Measurements from ENCODE around the gene PPP6R2. TPM values are rescaled to one million over a fixed set of nuclear protein-coding genes. Genes with fewer than 3 reads are reported as not detected.
"Not testable (repeated sequence)": the region's sequence is repeated elsewhere in the genome, so short reads cannot be mapped to it uniquely, and the experiment has no call there.

PPP6R2 gene
- total and polyA plus RNA-seq, 12 donors: 34.7 to 51.5 (median 37.7) TPM

GRCh38 chr22:50363166-50363802 lies 20.2 kb downstream of the PPP6R2 start:
- peaks cover 3 to 35% (median 20%) of the 10 kb centered on the region in 9 donors for H3K4me1 ChIP-seq
- WGBS, 2 donors: 90 to 92% methylated on average over 8 of the region's 8 CpGs
- ATAC-seq (no peak), DNase-seq (no peak)
- no peak overlapping the region for H3K4me3 ChIP-seq
- H3K27ac ChIP-seq: no peak overlapping the region
- intact Hi-C loops (cut with DNase I): no loop called here
- H3K27me3 ChIP-seq: no peaks in the 10 kb centered on the region
- peaks cover 0 to 6% (median 0%) of the 10 kb centered on the region in 11 donors for H3K9me3 ChIP-seq
- H3K36me3 ChIP-seq: peaks cover 0 to 40% (median 9%) of the 10 kb centered on the region in 9 donors
- TF ChIP-seq CTCF (IDR thresholded peaks at IDR 0.05): no peak

DNA sequence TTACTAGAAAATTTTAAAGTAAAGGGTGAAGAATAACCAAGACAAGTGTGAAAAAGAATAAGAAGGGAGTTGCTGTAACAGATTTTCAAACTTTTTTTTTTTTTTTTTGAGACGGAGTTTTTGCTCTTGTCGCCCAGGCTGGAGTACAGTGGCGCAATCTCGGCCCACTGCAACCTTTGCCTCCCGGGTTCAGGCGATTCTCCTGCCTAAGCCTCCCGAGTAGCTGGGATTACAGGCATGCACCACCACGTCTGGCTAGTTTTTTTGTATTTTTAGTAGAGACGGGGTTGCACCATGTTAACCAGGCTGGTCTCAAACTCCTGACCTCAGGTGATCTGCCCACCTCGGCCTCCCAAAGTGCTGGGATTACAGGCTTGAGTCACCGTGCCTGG lies 20.7 kb downstream of the PPP6R2 start:
- H3K4me3 ChIP-seq; H3K27me3 ChIP-seq; DNase-seq; ATAC-seq; intact Hi-C loops (cut with DNase I); H3K9me3 ChIP-seq; H3K27ac ChIP-seq: not testable (repeated sequence)
- 94% methylated on average over 11 of the region's 11 CpGs for WGBS, 2 donors
- Histone ChIP-seq H3K4me1 (peaks cover 3 to 35% (median 20%) of the 10 kb centered on the region in 9 donors), H3K36me3 (peaks cover 0 to 44% (median 9%) of the 10 kb centered on the region in 9 donors)

GRCh38 chr22:50367778-50368500 lies 24.8 kb downstream of the PPP6R2 start:
- Histone ChIP-seq H3K27me3 (no peaks in the 10 kb centered on the region), H3K4me3 (no peak overlapping the region), H3K36me3 (peaks cover 0 to 60% (median 10%) of the 10 kb centered on the region in 9 donors), H3K27ac (no peak overlapping the region), H3K4me1 (peaks cover 3 to 20% (median 10%) of the 10 kb centered on the region in 9 donors), H3K9me3 (no peaks in the 10 kb centered on the region)
- WGBS, 2 donors: 94% methylated on average over 27 of the region's 27 CpGs
- no peak for ATAC-seq
- intact Hi-C loops (cut with DNase I): no loop called here
- no peak for DNase-seq
- no peak for TF ChIP-seq CTCF (IDR thresholded peaks at IDR 0.05)

DNA sequence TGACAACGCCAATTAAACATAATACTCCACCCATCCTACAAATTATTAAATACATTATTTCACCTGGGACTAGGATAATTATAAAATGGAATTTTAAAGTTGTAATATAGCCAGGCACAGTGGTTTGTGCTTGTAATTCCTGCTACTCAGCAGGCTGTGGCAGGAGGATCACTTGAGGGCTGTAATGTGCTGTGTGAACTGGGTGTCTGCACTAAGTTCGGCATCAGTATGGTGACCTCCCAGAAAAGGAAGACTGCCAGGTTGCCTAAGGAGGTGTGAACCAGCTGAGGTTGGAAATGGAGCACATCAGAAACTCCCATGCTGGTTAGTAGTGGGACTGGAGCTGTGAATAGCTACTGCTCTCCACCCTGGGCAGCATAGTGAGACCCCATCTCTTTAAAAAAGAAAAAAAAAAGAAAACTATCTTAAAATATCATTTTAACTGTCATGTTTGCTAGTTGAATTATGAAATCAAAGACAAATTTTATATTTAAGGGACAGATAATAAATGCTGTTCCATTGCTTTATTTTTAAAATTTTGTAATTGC lies 28.0 kb downstream of the PPP6R2 start:
- H3K27me3 ChIP-seq: no peaks in the 10 kb centered on the region
- H3K36me3 ChIP-seq: peaks cover 0 to 81% (median 21%) of the 10 kb centered on the region in 9 donors
- no peak overlapping the region for H3K4me3 ChIP-seq
- TF ChIP-seq CTCF (IDR thresholded peaks at IDR 0.05): no peak
- intact Hi-C loops (cut with DNase I): no loop called here
- peaks cover under 1 to 12% (median 4%) of the 10 kb centered on the region in 9 donors for H3K4me1 ChIP-seq
- 98 to 100% methylated on average over 2 of the region's 2 CpGs for WGBS, 2 donors
- DNase-seq (no peak), ATAC-seq (no peak)
- no peak overlapping the region for H3K27ac ChIP-seq
- H3K9me3 ChIP-seq: no peaks in the 10 kb centered on the region

All from heart right ventricle (tissue), 16 donors.